T-helper 1 cell treated with Interleukin-12 subunit alpha and Interleukin-12 subunit beta and Interleukin-4 antibody, amounts not matched to agents 30 μg/mL and 1 μg/mL, for 36 hours (primary cell): ENCODE measurements around the gene AGPAT2.

ENCODE experiments used
- H3K27ac Mint-ChIP-seq: one replicate; pipeline ENCODE4 v1.8.0; 2021; ENCODE audit warnings: mild to moderate bottlenecking, mixed read lengths
- H3K27me3 Mint-ChIP-seq: one replicate; pipeline ENCODE4 v1.8.0; 2021; ENCODE audit warnings: low read depth, mixed read lengths
- H3K36me3 Mint-ChIP-seq: one replicate; pipeline ENCODE4 v1.8.0; 2021; ENCODE audit warnings: low read depth, mixed read lengths
- H3K4me1 Mint-ChIP-seq: one replicate; pipeline ENCODE4 v1.8.0; 2021; ENCODE audit warnings: low read depth, mixed read lengths
- H3K4me3 Mint-ChIP-seq: one replicate; pipeline ENCODE4 v1.8.0; 2021; ENCODE audit warnings: mild to moderate bottlenecking, moderate library complexity, mixed read lengths
- H3K9me3 Mint-ChIP-seq: one replicate; pipeline ENCODE4 v1.8.0; 2021; ENCODE audit warnings: mixed read lengths

Gene AGPAT2

GRCh38 chr9:136670576-136671253 lies 16.5 kb downstream of the AGPAT2 start:
- H3K27ac Mint-ChIP-seq: no peak overlapping the region
- no peaks in the 10 kb centered on the region for H3K4me1 Mint-ChIP-seq
- no peaks in the 10 kb centered on the region for H3K36me3 Mint-ChIP-seq
- H3K27me3 Mint-ChIP-seq: peaks cover 5% of the 10 kb centered on the region
- H3K9me3 Mint-ChIP-seq: no peaks in the 10 kb centered on the region
- no peak overlapping the region for H3K4me3 Mint-ChIP-seq

GRCh38 chr9:136669791-136670464 lies 17.3 kb downstream of the AGPAT2 start:
- Mint-ChIP-seq H3K27ac (no peak overlapping the region), H3K9me3 (no peaks in the 10 kb centered on the region), H3K36me3 (no peaks in the 10 kb centered on the region), H3K27me3 (peaks cover 8% of the 10 kb centered on the region), H3K4me3 (no peak overlapping the region), H3K4me1 (no peaks in the 10 kb centered on the region)

- Mint-ChIP-seq H3K36me3 (no peaks in the 10 kb centered on the region), H3K27ac (no peak overlapping the region), H3K27me3 (peaks cover 15% of the 10 kb centered on the region), H3K9me3 (no peaks in the 10 kb centered on the region), H3K4me3 (no peak overlapping the region), H3K4me1 (no peaks in the 10 kb centered on the region)
These were observed 18.1 kb downstream of the AGPAT2 start for GRCh38 chr9:136668983-136669790.

- Mint-ChIP-seq H3K36me3 (no peaks in the 10 kb centered on the region), H3K27ac (no peak overlapping the region), H3K4me3 (no peak overlapping the region), H3K9me3 (no peaks in the 10 kb centered on the region), H3K4me1 (no peaks in the 10 kb centered on the region), H3K27me3 (peaks cover 17% of the 10 kb centered on the region)
These were observed 19.1 kb downstream of the AGPAT2 start for GRCh38 chr9:136667940-136668760.

- H3K4me1 Mint-ChIP-seq: no peaks in the 10 kb centered on the region
- no peak overlapping the region for H3K27ac Mint-ChIP-seq
- no peak overlapping the region for H3K4me3 Mint-ChIP-seq
- H3K36me3 Mint-ChIP-seq: no peaks in the 10 kb centered on the region
- no peaks in the 10 kb centered on the region for H3K9me3 Mint-ChIP-seq
- peaks cover 17% of the 10 kb centered on the region for H3K27me3 Mint-ChIP-seq
These were observed 19.9 kb downstream of the AGPAT2 start for GRCh38 chr9:136667214-136667939.

GRCh38 chr9:136666372-136667213 lies 20.7 kb downstream of the AGPAT2 start:
- H3K9me3 Mint-ChIP-seq: no peaks in the 10 kb centered on the region
- no peak overlapping the region for H3K27ac Mint-ChIP-seq
- peak overlapping the region; percentile 63 for H3K4me3 Mint-ChIP-seq
- peaks cover 17% of the 10 kb centered on the region for H3K27me3 Mint-ChIP-seq
- no peaks in the 10 kb centered on the region for H3K4me1 Mint-ChIP-seq
- no peaks in the 10 kb centered on the region for H3K36me3 Mint-ChIP-seq

GRCh38 chr9:136665704-136666371 lies 21.4 kb downstream of the AGPAT2 start:
- H3K27ac Mint-ChIP-seq: no peak overlapping the region
- no peaks in the 10 kb centered on the region for H3K9me3 Mint-ChIP-seq
- peaks cover 17% of the 10 kb centered on the region for H3K27me3 Mint-ChIP-seq
- no peaks in the 10 kb centered on the region for H3K4me1 Mint-ChIP-seq
- H3K4me3 Mint-ChIP-seq: no peak overlapping the region
- no peaks in the 10 kb centered on the region for H3K36me3 Mint-ChIP-seq

- peaks cover 17% of the 10 kb centered on the region for H3K27me3 Mint-ChIP-seq
- H3K4me3 Mint-ChIP-seq: peak overlapping the region; percentile 60
- no peaks in the 10 kb centered on the region for H3K4me1 Mint-ChIP-seq
- no peak overlapping the region for H3K27ac Mint-ChIP-seq
- no peaks in the 10 kb centered on the region for H3K36me3 Mint-ChIP-seq
- no peaks in the 10 kb centered on the region for H3K9me3 Mint-ChIP-seq
These were observed 22.1 kb downstream of the AGPAT2 start for GRCh38 chr9:136665111-136665703.

- Mint-ChIP-seq H3K27me3 (peaks cover 17% of the 10 kb centered on the region), H3K36me3 (no peaks in the 10 kb centered on the region), H3K27ac (no peak overlapping the region)
These were observed 23.0 kb downstream of the AGPAT2 start for GRCh38 chr9:136664000-136664915.

GRCh38 chr9:136662656-136663581 lies 24.3 kb downstream of the AGPAT2 start, which contains the start of gene EGFL7:
Gene EGFL7, plus strand, starts transcription at chr9:136662916. Its CDS starts 5,367 bp downstream, at chr9:136668283.
- Mint-ChIP-seq H3K4me3 (no peak within 1 kb of the TSS), H3K27ac (no peak within 1 kb of the TSS), H3K27me3 (peaks cover 26% of the 10 kb centered on the region), H3K9me3 (no peaks in the 10 kb centered on the region), H3K36me3 (no peaks in the 10 kb centered on the region), H3K4me1 (peaks cover under 1% of the 10 kb centered on the region)

More at GRCh38 chr9:136664000-136664915, 23.0 kb downstream of the AGPAT2 start:
- no peaks in the 10 kb centered on the region for H3K4me1 Mint-ChIP-seq
- H3K9me3 Mint-ChIP-seq: no peaks in the 10 kb centered on the region
- H3K4me3 Mint-ChIP-seq: peak overlapping the region; percentile 60

GRCh38 chr9:136662326-136662655 lies 25.0 kb downstream of the AGPAT2 start:
- H3K27me3 Mint-ChIP-seq: peaks cover 29% of the 10 kb centered on the region
- no peak overlapping the region for H3K27ac Mint-ChIP-seq
- H3K4me3 Mint-ChIP-seq: no peak overlapping the region
- H3K36me3 Mint-ChIP-seq: no peaks in the 10 kb centered on the region
- H3K9me3 Mint-ChIP-seq: no peaks in the 10 kb centered on the region
- H3K4me1 Mint-ChIP-seq: peaks cover 2% of the 10 kb centered on the region
